Activated B cell treated with CpG ODN at 0.5 μM for 24 hours (primary cell): Measurements from ENCODE around the gene CRYZL1. TPM values are rescaled to one million over a fixed set of nuclear protein-coding genes. Genes with fewer than 3 reads are reported as not detected.
"Not testable (repeated sequence)": the region's sequence is repeated elsewhere in the genome, so short reads cannot be mapped to it uniquely, and the experiment has no call there.

ENCODE experiments used
- ATAC-seq: fragments of 200-7000 bp; cut with Tn5 transposase; one replicate; pipeline ENCODE4 v1.10.0; 2021; ENCODE audit warnings: low read depth, mild to moderate bottlenecking, moderate library complexity
- CTCF ChIA-PET: fragments of 350-600 bp; sonication (Branson Sonifier 250); formaldehyde crosslinking; loops from one replicate; lab custom pipeline; 2021; ENCODE audit warnings: antibody characterized with exemption; lab: Charles Lee
- POLR2A ChIA-PET: fragments of 350-600 bp; sonication (Branson Sonifier 250); formaldehyde crosslinking; loops from one replicate; lab custom pipeline; 2021; ENCODE audit warnings: antibody characterized with exemption; lab: Charles Lee
- DNase-seq: peaks from one replicate; pipeline ENCODE4 v3.0.0; 2022
- H3K27ac Mint-ChIP-seq: one replicate; pipeline ENCODE4 v1.8.0; 2020; ENCODE audit warnings: mixed read lengths
- H3K27me3 Mint-ChIP-seq: one replicate; pipeline ENCODE4 v1.8.0; 2021; ENCODE audit warnings: mixed read lengths
- H3K36me3 Mint-ChIP-seq: one replicate; pipeline ENCODE4 v1.8.0; 2021; ENCODE audit warnings: low read depth, mixed read lengths
- H3K4me1 Mint-ChIP-seq: one replicate; pipeline ENCODE4 v1.8.0; 2021; ENCODE audit warnings: mixed read lengths
- H3K4me3 Mint-ChIP-seq: one replicate; pipeline ENCODE4 v1.8.0; 2020; ENCODE audit warnings: mild to moderate bottlenecking, mixed read lengths
- H3K9me3 Mint-ChIP-seq: one replicate; pipeline ENCODE4 v1.8.0; 2020; ENCODE audit warnings: mixed read lengths
- CTCF ChIP-seq: fragments of 200-600 bp; IDR thresholded peaks from one replicate; pipeline ENCODE4 v1.8.0; 2022; ENCODE audit warnings: antibody characterized with exemption, mild to moderate bottlenecking
- intact Hi-C: fragments of 100-400 bp; cut with micrococcal nuclease; formaldehyde crosslinking; loops from one replicate; pipeline ENCODE4 v1.15.1; 2024
- total RNA-seq: library from RNA; stranded (reverse); gene quantifications from 2 replicates; pipeline ENCODE4 v1.2.3, GENCODE V29; 2022

CRYZL1 gene
- total RNA-seq, 1 donor from 2014 or later = 46.3 TPM

GRCh38 chr21:33578959-33579542, 62.5 kb downstream of the CRYZL1 start:
- DNase-seq = no peak
- Mint-ChIP-seq H3K4me1 (no peaks in the 10 kb centered on the region), H3K27ac (no peak overlapping the region), H3K4me3 (no peak overlapping the region), H3K9me3 (no peaks in the 10 kb centered on the region), H3K36me3 (peaks cover 44% of the 10 kb centered on the region), H3K27me3 (no peaks in the 10 kb centered on the region)
- intact Hi-C loops = no loop called here
- ChIA-PET POLR2A (interaction anchor here (0.7 kb wide), 1 partner anchor 807 kb away, joined by 6 read pairs; no protein-coding TSS in a partner anchor), CTCF (interaction anchor here (0.7 kb wide), 1 partner anchor 27 kb away, joined by 3 read pairs; no protein-coding TSS in a partner anchor)
- no peak for TF ChIP-seq CTCF
- no peak for ATAC-seq

GRCh38 chr21:33578214-33578613, 63.3 kb downstream of the CRYZL1 start:
- Mint-ChIP-seq H3K4me3 (no peak overlapping the region), H3K4me1 (no peaks in the 10 kb centered on the region), H3K36me3 (peaks cover 50% of the 10 kb centered on the region), H3K27me3 (no peaks in the 10 kb centered on the region), H3K9me3 (no peaks in the 10 kb centered on the region), H3K27ac (no peak overlapping the region)
- CTCF ChIA-PET = no interaction called here
- POLR2A ChIA-PET = interaction anchor here (0.7 kb wide), 1 partner anchor 806 kb away, joined by 6 read pairs; no protein-coding TSS in a partner anchor
- no peak for TF ChIP-seq CTCF
- intact Hi-C loops = no loop called here
- DNase-seq (no peak), ATAC-seq (no peak)

- H3K27ac Mint-ChIP-seq, H3K4me3 Mint-ChIP-seq, POLR2A ChIA-PET, ATAC-seq, H3K4me1 Mint-ChIP-seq, DNase-seq, intact Hi-C loops, CTCF ChIA-PET, H3K9me3 Mint-ChIP-seq, H3K27me3 Mint-ChIP-seq: not testable (repeated sequence)
- H3K36me3 Mint-ChIP-seq = peaks cover 62% of the 10 kb centered on the region
These were observed 64.8 kb downstream of the CRYZL1 start for GRCh38 chr21:33576741-33577141.

- Mint-ChIP-seq H3K27me3 (no peaks in the 10 kb centered on the region), H3K9me3 (no peaks in the 10 kb centered on the region), H3K36me3 (peaks cover 77% of the 10 kb centered on the region), H3K4me3 (no peak overlapping the region), H3K4me1 (no peaks in the 10 kb centered on the region), H3K27ac (no peak overlapping the region)
- ChIA-PET CTCF (interaction anchor here (1.0 kb wide), 1 partner anchor 33 kb away, joined by 3 read pairs; no protein-coding TSS in a partner anchor), POLR2A (no interaction called here)
- no peak for TF ChIP-seq CTCF
- intact Hi-C loops = no loop called here
- no peak for DNase-seq
- no peak for ATAC-seq
These were observed 69.2 kb downstream of the CRYZL1 start for GRCh38 chr21:33572350-33572749.

GRCh38 chr21:33569991-33570390, 71.5 kb downstream of the CRYZL1 start:
- intact Hi-C loops = no loop called here
- POLR2A ChIA-PET = no interaction called here
- Mint-ChIP-seq H3K27me3 (no peaks in the 10 kb centered on the region), H3K4me1 (no peaks in the 10 kb centered on the region), H3K9me3 (no peaks in the 10 kb centered on the region), H3K27ac (no peak overlapping the region), H3K4me3 (no peak overlapping the region), H3K36me3 (peaks cover 68% of the 10 kb centered on the region)
- CTCF ChIA-PET = no interaction called here
- no peak for TF ChIP-seq CTCF
- DNase-seq (no peak), ATAC-seq (no peak)

GRCh38 chr21:33568448-33568847, 73.1 kb downstream of the CRYZL1 start:
- Mint-ChIP-seq H3K9me3 (no peaks in the 10 kb centered on the region), H3K27ac (no peak overlapping the region), H3K27me3 (no peaks in the 10 kb centered on the region), H3K4me3 (no peak overlapping the region), H3K36me3 (peaks cover 65% of the 10 kb centered on the region), H3K4me1 (no peaks in the 10 kb centered on the region)
- no peak for TF ChIP-seq CTCF
- DNase-seq (no peak), ATAC-seq (no peak)
- ChIA-PET CTCF (no interaction called here), POLR2A (no interaction called here)
- intact Hi-C loops = no loop called here
